Stimulated activated CD8-positive, alpha-beta memory T cell treated with anti-CD3 and anti-CD28 coated beads, Interleukin-4, amount 100 ng/mL, for 1 hour (primary cell): ENCODE results near the gene ABTB2.

ENCODE experiments used
- DNase-seq, 2 donors: peaks; one replicate each; pipeline ENCODE4 v3.0.0-alpha.2; 2020; ENCODE audit warnings: low read depth in 2 of 2, low spot score in 1 of 2

Gene ABTB2

GRCh38 chr11:34243600-34244464 is 114.0 kb downstream of the ABTB2 start:
- DNase-seq = no peak

- DNase-seq = no peak
These were observed 115.7 kb downstream of the ABTB2 start for GRCh38 chr11:34242037-34242625.

GRCh38 chr11:34240150-34240494 is 117.7 kb downstream of the ABTB2 start:
- DNase-seq = no peak

- no peak for DNase-seq
These were observed 118.2 kb downstream of the ABTB2 start for GRCh38 chr11:34239465-34240149.

GRCh38 chr11:34238966-34239365 is 118.8 kb downstream of the ABTB2 start:
- DNase-seq = no peak

- no peak for DNase-seq
These were observed 119.3 kb downstream of the ABTB2 start for GRCh38 chr11:34238533-34238932.

- no peak for DNase-seq
These were observed 121.2 kb downstream of the ABTB2 start for GRCh38 chr11:34236572-34236971.

GRCh38 chr11:34235591-34236071 is 122.2 kb downstream of the ABTB2 start:
- no peak for DNase-seq

GRCh38 chr11:34235189-34235588 is 122.6 kb downstream of the ABTB2 start:
- no peak for DNase-seq

GRCh38 chr11:34234086-34234740 is 123.6 kb downstream of the ABTB2 start:
- peak in 1 of 2 donors; percentile 57 for DNase-seq

- DNase-seq = no peak
These were observed 124.6 kb downstream of the ABTB2 start for GRCh38 chr11:34233215-34233614.

GRCh38 chr11:34232807-34233206 is 125.0 kb downstream of the ABTB2 start:
- no peak for DNase-seq

GRCh38 chr11:34226210-34226609 is 131.6 kb downstream of the ABTB2 start:
- DNase-seq = no peak

GRCh38 chr11:34225091-34225490 is 132.7 kb downstream of the ABTB2 start:
- no peak for DNase-seq

GRCh38 chr11:34224434-34224966 is 133.3 kb downstream of the ABTB2 start:
- DNase-seq = no peak

GRCh38 chr11:34223907-34224306 is 133.9 kb downstream of the ABTB2 start:
- no peak for DNase-seq

GRCh38 chr11:34223021-34223813 is 134.6 kb downstream of the ABTB2 start:
- DNase-seq = no peak

- DNase-seq = no peak
These were observed 135.8 kb downstream of the ABTB2 start for GRCh38 chr11:34222030-34222429.

- no peak for DNase-seq
These were observed 137.9 kb downstream of the ABTB2 start for GRCh38 chr11:34219941-34220370.

GRCh38 chr11:34219279-34219678 is 138.5 kb downstream of the ABTB2 start:
- DNase-seq = no peak
